Raji (cell line): ENCODE data around the gene UAP1L1.

Source experiments
- POLR2A ChIP-seq: IDR thresholded peaks from 2 replicates; pipeline ENCODE4 v1.6.1; 2011; ENCODE audit warnings: low read depth, low read length, control low read depth; ENCODE audit not compliant: insufficient read depth

The UAP1L1 gene

GRCh38 chr9:137077758-137078693, 709 bp downstream of the UAP1L1 start:
- TF ChIP-seq POLR2A: no peak

GRCh38 chr9:137078701-137079400, 1.5 kb downstream of the UAP1L1 start:
- TF ChIP-seq POLR2A: no peak

GRCh38 chr9:137079401-137079787, 2.1 kb downstream of the UAP1L1 start:
- no peak for TF ChIP-seq POLR2A

- no peak for TF ChIP-seq POLR2A
These were observed 3.2 kb downstream of the UAP1L1 start for GRCh38 chr9:137080260-137081122.

GRCh38 chr9:137082222-137082924, 5.1 kb downstream of the UAP1L1 start:
- TF ChIP-seq POLR2A: no peak

- TF ChIP-seq POLR2A: no peak
These were observed 5.6 kb downstream of the UAP1L1 start for GRCh38 chr9:137082925-137083290.

- TF ChIP-seq POLR2A: no peak
These were observed 6.2 kb downstream of the UAP1L1 start for GRCh38 chr9:137083394-137084004.

- 0 out of 2 replicates have a peak, but pooled peaks have one; percentile 29 for TF ChIP-seq POLR2A
These were observed 7.2 kb downstream of the UAP1L1 start for GRCh38 chr9:137084526-137084925.

GRCh38 chr9:137085920-137086530, 8.7 kb downstream of the UAP1L1 start:
- TF ChIP-seq POLR2A: peak; percentile 46

GRCh38 chr9:137086531-137087408, 9.5 kb downstream of the UAP1L1 start, which contains the start of gene MAN1B1:
TSS of gene MAN1B1 (plus strand) at chr9:137086985. CDS start at chr9:137087000, 15 bp downstream.
- TF ChIP-seq POLR2A: peak; percentile 89

GRCh38 chr9:137087409-137087925, 10.2 kb downstream of the UAP1L1 start:
- TF ChIP-seq POLR2A: no peak

GRCh38 chr9:137088121-137088520, 10.8 kb downstream of the UAP1L1 start:
- TF ChIP-seq POLR2A: no peak
